ENCODE data around the gene ADIG. TPM values are rescaled to one million over a fixed set of nuclear protein-coding genes. Genes with fewer than 3 reads are reported as not detected.

Gene ADIG
- total and polyA plus RNA-seq, 2 of the 13 experiments (the other 11 are each of a cell fraction or from before 2014, with no cell fraction given), result 0.15 TPM; not detected in 1

DNA sequence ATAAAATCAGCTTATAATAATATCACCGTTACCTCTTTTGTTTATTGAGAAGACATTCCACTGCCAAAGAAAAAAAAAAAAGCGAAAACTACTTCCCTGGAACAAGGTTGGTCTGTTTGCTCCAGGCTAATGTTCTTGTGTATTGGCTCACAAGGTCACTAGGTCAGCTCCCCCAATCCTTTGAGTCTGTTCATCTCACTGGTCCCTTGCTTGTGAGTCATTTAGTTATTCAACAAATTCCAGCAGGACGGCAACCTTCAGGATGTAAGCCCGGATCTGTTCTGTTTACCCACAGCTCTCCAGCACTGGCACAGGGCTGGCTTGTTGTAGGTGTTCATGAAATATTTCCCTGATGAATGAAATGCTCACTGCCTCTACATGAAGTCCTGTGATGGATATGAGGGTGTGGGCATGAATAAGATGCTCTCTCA lies 23.9 kb downstream of the ADIG start:
- in situ Hi-C loops (cut with HindIII; ENCODE audit: extremely low pct_ligation_motif_present, low pct_unique_long_range_greater_than_20kb) (no loop called here), intact Hi-C loops (cut with micrococcal nuclease; ENCODE audit: unreplicated experiment) (loop anchor here (1.0 kb wide), 1 partner anchor 20 kb away; no protein-coding TSS in a partner anchor)
- H3K4me1 ChIP-seq (ENCODE audit: insufficient read depth, low read length), result peaks cover 73% of the 10 kb centered on the region
- DNase-seq (ENCODE audit: low spot score) (peak; percentile 100), FAIRE-seq (peak; percentile 96), ATAC-seq (peak; percentile 95)
- peaks cover 4 to 51% of the 10 kb centered on the region in 2 experiments; a peak in 4 of 5 replicates for H3K27me3 ChIP-seq (ENCODE audit: control insufficient read depth in 1 of 2, insufficient read depth in 2 of 2, low read length in 2 of 2)
- H3K27ac ChIP-seq (ENCODE audit: extremely low read length, insufficient read depth, low read length), result peak overlapping the region; percentile 13
- H3K9ac ChIP-seq (ENCODE audit: insufficient read depth, low read depth, low read length), result no peak overlapping the region
- H2AFZ ChIP-seq (ENCODE audit: low read length), result no peak overlapping the region
- no peaks in the 10 kb centered on the region for H4K20me1 ChIP-seq (ENCODE audit: insufficient read depth, low read length)
- 0% methylated on average over 4 of the region's 4 CpGs for WGBS (ENCODE audit: low lambda C conversion rate)
- peak overlapping the region; percentile 47; the same call in 1 of the 2 replicates for H3K4me2 ChIP-seq (ENCODE audit: low read depth, low read length)
- BruUV-seq (replicated peaks), result no TSS peak
- no peaks in the 10 kb centered on the region for H3K9me3 ChIP-seq (ENCODE audit: low read length)
- ChIA-PET POLR2A (interaction anchor here (0.8 to 0.9 kb wide), 4 partner anchors 10 to 170 kb away, joined by 3 to 5 read pairs (median 3); partner anchors contain the start of gene SNHG17), CTCF (ENCODE audit: low intra/inter-chr PET ratio, low total read pairs) (no interaction called here)
- no peak overlapping the region; a peak in 1 of 6 replicates for H3K4me3 ChIP-seq (replicated peaks in 1 of 3; ENCODE audit: insufficient read depth in 1 of 3, low read depth in 2 of 3, low read length in 3 of 3)
- no peaks in the 10 kb centered on the region for H3K36me3 ChIP-seq (replicated peaks in 1 of 2; ENCODE audit: control insufficient read depth in 1 of 2, insufficient read depth in 2 of 2, low read length in 2 of 2)
- H3K79me2 ChIP-seq (ENCODE audit: insufficient read depth, low read length), result no peaks in the 10 kb centered on the region
- no peak for TF ChIP-seq ZNF431 (CRISPR knock-in tag; IDR thresholded peaks at IDR 0.05; ENCODE audit: borderline replicate concordance, low read depth)
- TF ChIP-seq HDAC6 (IDR thresholded peaks at IDR 0.05; ENCODE audit: low read depth, low read length), result no peak
- TF ChIP-seq, protein P1, sequence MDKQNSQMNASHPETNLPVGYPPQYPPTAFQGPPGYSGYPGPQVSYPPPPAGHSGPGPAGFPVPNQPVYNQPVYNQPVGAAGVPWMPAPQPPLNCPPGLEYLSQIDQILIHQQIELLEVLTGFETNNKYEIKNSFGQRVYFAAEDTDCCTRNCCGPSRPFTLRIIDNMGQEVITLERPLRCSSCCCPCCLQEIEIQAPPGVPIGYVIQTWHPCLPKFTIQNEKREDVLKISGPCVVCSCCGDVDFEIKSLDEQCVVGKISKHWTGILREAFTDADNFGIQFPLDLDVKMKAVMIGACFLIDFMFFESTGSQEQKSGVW (CRISPR knock-in tag; IDR thresholded peaks at IDR 0.05; ENCODE audit: borderline replicate concordance), result no peak
- no peak for TF ChIP-seq SAFB2 (CRISPR knock-in tag; IDR thresholded peaks at IDR 0.05; ENCODE audit: borderline replicate concordance, low read depth)
- TF ChIP-seq FOXA1 (IDR thresholded peaks at IDR 0.05), result no peak
- peak; percentile 97 for TF ChIP-seq FOXA1 (CRISPR knock-in tag; IDR thresholded peaks at IDR 0.05)
- TF ChIP-seq ZNF276 (CRISPR knock-in tag; IDR thresholded peaks at IDR 0.05; ENCODE audit: low read depth), result no peak
- TF ChIP-seq ZNF660 (CRISPR knock-in tag; IDR thresholded peaks at IDR 0.05; ENCODE audit: borderline replicate concordance, low read depth), result no peak
- TF ChIP-seq NFIB (CRISPR knock-in tag; IDR thresholded peaks at IDR 0.05; ENCODE audit: borderline replicate concordance), result no peak
- TF ChIP-seq SIX1 (CRISPR knock-in tag; IDR thresholded peaks at IDR 0.05; ENCODE audit: borderline replicate concordance), result peak; percentile 73; the same call in 1 of the 2 replicates
- no peak for TF ChIP-seq ZNF552 (CRISPR knock-in tag; IDR thresholded peaks at IDR 0.05; ENCODE audit: borderline replicate concordance)
- no peak for TF ChIP-seq HIVEP1 (CRISPR knock-in tag; IDR thresholded peaks at IDR 0.05)
- no peak for TF ChIP-seq NBN (conservative IDR thresholded peaks at IDR 0.05)
- TF ChIP-seq CBX1 (IDR thresholded peaks at IDR 0.05; ENCODE audit: low read depth), result no peak
- no peak for TF ChIP-seq FOXM1 (CRISPR knock-in tag; IDR thresholded peaks at IDR 0.05)
- peak; percentile 90 for TF ChIP-seq HDAC1 (CRISPR knock-in tag; IDR thresholded peaks at IDR 0.05)
- no peak for TF ChIP-seq ZNF460 (CRISPR knock-in tag; IDR thresholded peaks at IDR 0.05; ENCODE audit: borderline replicate concordance)
- no peak for TF ChIP-seq ZNF782 (CRISPR knock-in tag; IDR thresholded peaks at IDR 0.05; ENCODE audit: borderline replicate concordance)
- TF ChIP-seq ZNF569 (CRISPR knock-in tag; IDR thresholded peaks at IDR 0.05; ENCODE audit: borderline replicate concordance), result no peak
- peak; percentile 33; the same call in 1 of the 2 replicates for TF ChIP-seq STAG1 (CRISPR knock-in tag; IDR thresholded peaks at IDR 0.05)
- TF ChIP-seq YEATS2 (CRISPR knock-in tag; IDR thresholded peaks at IDR 0.05; ENCODE audit: borderline replicate concordance), result peak; percentile 72; the same call in 1 of the 2 replicates
- no peak for TF ChIP-seq ZNF816 (CRISPR knock-in tag; IDR thresholded peaks at IDR 0.05; ENCODE audit: borderline replicate concordance)
- TF ChIP-seq ZGPAT (CRISPR knock-in tag; IDR thresholded peaks at IDR 0.05), result peak; percentile 97

All from HepG2 (cell line).